Measurements from ENCODE around the gene DYNC1LI2.

DNA sequence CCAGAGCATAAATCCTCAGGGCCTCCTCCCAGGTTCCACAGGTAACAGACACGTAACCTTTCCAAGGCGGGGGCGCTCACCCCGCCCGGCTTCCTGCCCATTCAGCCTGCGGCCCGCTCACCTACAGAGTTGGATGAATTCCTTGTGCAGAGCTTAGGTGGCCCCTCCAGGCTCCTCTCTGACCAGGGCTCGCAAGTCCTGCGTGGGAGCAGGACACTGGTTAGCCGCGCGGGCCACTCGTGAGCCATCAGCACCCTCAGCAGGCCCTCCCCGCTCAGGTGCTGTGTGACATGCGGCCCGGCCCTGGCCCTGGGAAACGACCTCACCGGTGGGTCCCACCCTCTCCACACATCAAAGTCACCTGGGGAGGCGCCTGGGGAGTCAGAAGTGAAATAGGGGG is 49.4 kb upstream of the DYNC1LI2 start:
- TF ChIP-seq, protein P1, sequence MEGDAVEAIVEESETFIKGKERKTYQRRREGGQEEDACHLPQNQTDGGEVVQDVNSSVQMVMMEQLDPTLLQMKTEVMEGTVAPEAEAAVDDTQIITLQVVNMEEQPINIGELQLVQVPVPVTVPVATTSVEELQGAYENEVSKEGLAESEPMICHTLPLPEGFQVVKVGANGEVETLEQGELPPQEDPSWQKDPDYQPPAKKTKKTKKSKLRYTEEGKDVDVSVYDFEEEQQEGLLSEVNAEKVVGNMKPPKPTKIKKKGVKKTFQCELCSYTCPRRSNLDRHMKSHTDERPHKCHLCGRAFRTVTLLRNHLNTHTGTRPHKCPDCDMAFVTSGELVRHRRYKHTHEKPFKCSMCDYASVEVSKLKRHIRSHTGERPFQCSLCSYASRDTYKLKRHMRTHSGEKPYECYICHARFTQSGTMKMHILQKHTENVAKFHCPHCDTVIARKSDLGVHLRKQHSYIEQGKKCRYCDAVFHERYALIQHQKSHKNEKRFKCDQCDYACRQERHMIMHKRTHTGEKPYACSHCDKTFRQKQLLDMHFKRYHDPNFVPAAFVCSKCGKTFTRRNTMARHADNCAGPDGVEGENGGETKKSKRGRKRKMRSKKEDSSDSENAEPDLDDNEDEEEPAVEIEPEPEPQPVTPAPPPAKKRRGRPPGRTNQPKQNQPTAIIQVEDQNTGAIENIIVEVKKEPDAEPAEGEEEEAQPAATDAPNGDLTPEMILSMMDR (IDR thresholded peaks at IDR 0.05; ENCODE audit: low read length), result no peak
- TF ChIP-seq EZH2 (optimal IDR thresholded peaks at IDR 0.05; ENCODE audit: low read depth, low read length), result no peak

All from MM.1S (cell line).